ENCODE measurements around the gene AMOTL2. TPM values are rescaled to one million over a fixed set of nuclear protein-coding genes. Genes with fewer than 3 reads are reported as not detected.

Gene AMOTL2
- total RNA-seq, 4 donors from 2014 or later = 54.5 to 99.0 (median 59.1) TPM

- Histone ChIP-seq H3K4me1 (peaks cover 47 to 100% (median 93%) of the 10 kb centered on the region in 3 donors), H3K27ac (peak overlapping the region; percentile 82 to 100 (median 92)), H3K36me3 (peaks cover 41 to 91% (median 60%) of the 10 kb centered on the region in 3 donors), H3K9me3 (no peaks in the 10 kb centered on the region), H3K4me3 (no peak overlapping the region), H3K27me3 (no peaks in the 10 kb centered on the region)
- TF ChIP-seq CTCF (IDR thresholded peaks at IDR 0.05) (no peak), POLR2A (IDR thresholded peaks at IDR 0.05) (no peak)
- intact Hi-C loops (cut with DNase I) = loop anchor here (5.0 kb wide), 1 partner anchor 55 kb away; no protein-coding TSS in a partner anchor
- 80 to 83% methylated on average over 6 to 9 of the region's 15 CpGs for WGBS, 2 donors
- DNase-seq = no peak
Measured at GRCh38 chr3:134366928-134367811, 7.1 kb downstream of the AMOTL2 start.

- H3K27ac ChIP-seq = peak overlapping the region; percentile 82 to 100 (median 92)
- intact Hi-C loops (cut with DNase I) = loop anchor here (5.0 kb wide), 1 partner anchor 54 kb away; no protein-coding TSS in a partner anchor
- TF ChIP-seq CTCF (IDR thresholded peaks at IDR 0.05) (no peak), POLR2A (IDR thresholded peaks at IDR 0.05) (no peak)
- no peaks in the 10 kb centered on the region for H3K27me3 ChIP-seq
- H3K4me3 ChIP-seq = no peak overlapping the region
- 86 to 90% methylated on average over 6 of the region's 13 CpGs for WGBS, 2 donors
- no peak for DNase-seq
- H3K9me3 ChIP-seq = no peaks in the 10 kb centered on the region
- H3K36me3 ChIP-seq = peaks cover 45 to 92% (median 67%) of the 10 kb centered on the region in 3 donors
- H3K4me1 ChIP-seq = peaks cover 41 to 100% (median 87%) of the 10 kb centered on the region in 3 donors
Measured at GRCh38 chr3:134366221-134366927, 7.9 kb downstream of the AMOTL2 start.

GRCh38 chr3:134365766-134366065 is 8.5 kb downstream of the AMOTL2 start:
- Histone ChIP-seq H3K9me3 (no peaks in the 10 kb centered on the region), H3K36me3 (peaks cover 45 to 92% (median 67%) of the 10 kb centered on the region in 3 donors), H3K27ac (peak overlapping the region; percentile 82 to 100 (median 92)), H3K4me3 (no peak overlapping the region), H3K4me1 (peaks cover 35 to 100% (median 86%) of the 10 kb centered on the region in 3 donors), H3K27me3 (no peaks in the 10 kb centered on the region)
- no peak for DNase-seq
- WGBS, 2 donors = 92% methylated on average over 2 of the region's 4 CpGs; no CpG with 5 or more reads in 1 of the 2 donors
- no peak for TF ChIP-seq CTCF (IDR thresholded peaks at IDR 0.05)
- no peak for TF ChIP-seq POLR2A (IDR thresholded peaks at IDR 0.05)
- intact Hi-C loops (cut with DNase I) = loop anchor here (5.0 kb wide), 1 partner anchor 53 kb away; no protein-coding TSS in a partner anchor

DNA sequence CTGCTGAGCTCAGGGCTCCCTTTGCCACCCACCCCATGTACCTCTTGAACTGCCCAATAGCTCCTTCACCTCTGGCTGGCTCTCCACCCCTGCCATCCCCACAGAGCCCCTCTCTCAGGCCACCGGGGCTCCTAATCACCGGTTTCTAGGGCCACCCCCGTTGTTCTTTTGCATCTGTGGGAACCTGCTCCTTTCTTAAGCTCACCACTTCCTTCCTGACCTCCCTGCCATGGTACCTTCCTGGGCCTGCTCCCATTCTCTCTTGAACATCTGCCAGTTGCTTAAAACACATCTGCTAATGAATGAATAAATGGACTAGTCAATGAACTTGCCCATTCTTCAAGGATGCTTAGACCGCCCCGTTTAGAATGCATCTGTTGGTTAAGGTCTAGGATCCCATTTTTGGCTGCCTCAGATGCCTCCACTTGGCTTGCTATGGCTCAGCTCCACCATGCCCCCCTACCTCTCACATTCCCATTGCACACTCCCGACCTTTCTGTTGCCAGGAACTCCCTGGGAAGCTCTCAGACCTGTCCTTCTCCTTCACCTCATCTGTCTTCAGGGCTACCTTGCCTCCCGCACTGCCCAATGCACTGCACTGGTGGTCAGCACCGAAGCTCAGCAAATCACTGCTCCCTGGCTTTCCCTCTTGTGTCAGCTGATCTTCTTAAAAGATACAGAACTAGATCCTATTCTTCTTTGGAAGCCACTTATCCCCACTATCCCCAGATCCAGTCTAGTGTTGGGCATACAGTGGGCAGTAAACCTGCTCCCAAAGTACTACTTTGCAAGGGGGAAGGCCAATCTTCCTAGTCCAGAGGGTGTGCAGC is 9.1 kb downstream of the AMOTL2 start:
- no peaks in the 10 kb centered on the region for H3K9me3 ChIP-seq
- peaks cover 35 to 100% (median 85%) of the 10 kb centered on the region in 3 donors for H3K4me1 ChIP-seq
- intact Hi-C loops (cut with DNase I) = loop anchor here (5.0 kb wide), 1 partner anchor 53 kb away; no protein-coding TSS in a partner anchor
- no peak for DNase-seq
- peak overlapping the region in 3 of 4 donors; percentile 24 to 58 (median 37) for H3K4me3 ChIP-seq
- H3K27ac ChIP-seq = peak overlapping the region; percentile 82 to 100 (median 92)
- no peaks in the 10 kb centered on the region for H3K27me3 ChIP-seq
- H3K36me3 ChIP-seq = peaks cover 47 to 92% (median 67%) of the 10 kb centered on the region in 3 donors
- TF ChIP-seq CTCF (IDR thresholded peaks at IDR 0.05) = no peak
- 46 to 56% methylated on average over 8 of the region's 8 CpGs for WGBS, 2 donors

All from esophagus squamous epithelium (tissue), 5 donors.